PC-3 (cell line): Measurements from ENCODE around the gene POLD2. TPM values are rescaled to one million over a fixed set of nuclear protein-coding genes. Genes with fewer than 3 reads are reported as not detected.

ENCODE experiments used
- ATAC-seq: fragments of 200-7000 bp; cut with Tn5 transposase; 2 replicates; pipeline ENCODE4 v1.9.1; 2020; ENCODE audit warnings: mild to moderate bottlenecking, moderate library complexity
- BruUV-seq: library from RNA; stranded (reverse); fragments of 400-500 nt; replicated peaks from 2 replicates; lab custom pipeline; 2021; lab: Mats Ljungman, UMichigan
- CTCF ChIA-PET: fragments of 300-600 bp; sonication (Branson Sonifier 250); formaldehyde crosslinking; loops from one replicate; lab custom pipeline; 2022; ENCODE audit warnings: antibody characterized with exemption; lab: Charles Lee
- POLR2A ChIA-PET: fragments of 300-600 bp; sonication (Branson Sonifier 250); formaldehyde crosslinking; loops from one replicate; lab custom pipeline; 2022; ENCODE audit warnings: antibody characterized with exemption; ENCODE audit not compliant: unreplicated experiment; lab: Charles Lee
- DNase-seq: peaks from one replicate; pipeline ENCODE4 v3.0.0-alpha.2; 2015
- H2AFZ ChIP-seq: fragments of 300-600 bp; sonication (generic); 2 replicates; pipeline ENCODE4 v1.6.0; 2016; ENCODE audit warnings: antibody characterized with exemption, low read length
- H3F3A ChIP-seq: fragments of 300-600 bp; sonication (generic); one replicate; pipeline ENCODE4 v1.6.0; 2017; ENCODE audit warnings: antibody characterized with exemption, low read length, control low read depth, mild to moderate bottlenecking; ENCODE audit not compliant: unreplicated experiment
- H3K27ac ChIP-seq: fragments of 300-600 bp; sonication (generic); 2 replicates; pipeline ENCODE4 v1.5.1; 2016; ENCODE audit warnings: mild to moderate bottlenecking, low read length
- H3K27me3 ChIP-seq: fragments of 300-600 bp; sonication (generic); 2 replicates; pipeline ENCODE4 v1.6.1; 2016; ENCODE audit warnings: low read length, mixed read lengths
- H3K36me3 ChIP-seq: fragments of 300-600 bp; sonication (generic); 2 replicates; pipeline ENCODE4 v1.6.1; 2016; ENCODE audit warnings: low read depth, mixed run types, low read length, mixed read lengths
- H3K4me1 ChIP-seq: fragments of 300-600 bp; sonication (generic); 2 replicates; pipeline ENCODE4 v1.5.1; 2016; ENCODE audit warnings: low read length; ENCODE audit not compliant: insufficient read depth
- H3K4me2 ChIP-seq: fragments of 300-600 bp; sonication (generic); 2 replicates; pipeline ENCODE4 v1.6.0; 2016; ENCODE audit warnings: low read length
- H3K4me3 ChIP-seq: fragments of 300-600 bp; sonication (generic); 2 replicates; pipeline ENCODE4 v1.5.1; 2016; ENCODE audit warnings: mild to moderate bottlenecking, low read length, mixed read lengths
- H3K79me2 ChIP-seq: fragments of 300-600 bp; sonication (generic); 2 replicates; pipeline ENCODE4 v1.6.1; 2017; ENCODE audit warnings: low read length, mixed read lengths
- H3K9ac ChIP-seq: fragments of 300-600 bp; sonication (generic); 2 replicates; pipeline ENCODE4 v1.6.0; 2016; ENCODE audit warnings: mild to moderate bottlenecking, low read length
- H3K9me2 ChIP-seq: fragments of 300-600 bp; sonication (generic); replicated peaks from 2 replicates; pipeline ENCODE4 v1.6.1; 2016; ENCODE audit warnings: mixed run types, low read length, mixed read lengths
- H3K9me3 ChIP-seq: fragments of 300-600 bp; sonication (generic); 2 replicates; pipeline ENCODE4 v1.6.1; 2016; ENCODE audit warnings: low read length, mixed read lengths
- H4K20me1 ChIP-seq: fragments of 300-600 bp; sonication (generic); 2 replicates; pipeline ENCODE4 v1.6.1; 2016; ENCODE audit warnings: low read length, mixed read lengths
- EZH2 ChIP-seq: fragments of 300-600 bp; sonication (generic); IDR thresholded peaks from one replicate; pipeline ENCODE4 v1.6.1; 2017; ENCODE audit warnings: antibody characterized with exemption, mild to moderate bottlenecking, low read length; ENCODE audit not compliant: unreplicated experiment
- EZH2phosphoT487 ChIP-seq: fragments of 300-600 bp; sonication (generic); IDR thresholded peaks from 2 replicates; pipeline ENCODE4 v1.6.1; 2018; ENCODE audit warnings: mild to moderate bottlenecking, antibody characterized with exemption, low read length, borderline replicate concordance
- intact Hi-C: fragments of 100-400 bp; cut with micrococcal nuclease; formaldehyde crosslinking; loops from 2 replicates; pipeline ENCODE4 v1.9.0; 2023
- total RNA-seq: library from RNA; depleted of rRNA; stranded (reverse); fragments of >200 nt; gene quantifications from 2 replicates; pipeline ENCODE4 v1.2.3, GENCODE V29; 2014
- TF ChIP-seq, protein P1 (sequence below): fragments of 300-600 bp; sonication (generic); conservative IDR thresholded peaks from 2 replicates; pipeline ENCODE4 v1.5.1; 2017; ENCODE audit warnings: antibody characterized with exemption, low read depth, mild to moderate bottlenecking, low read length

The POLD2 gene
- total RNA-seq, 1 experiment from 2014 or later, result 224 TPM

DNA sequence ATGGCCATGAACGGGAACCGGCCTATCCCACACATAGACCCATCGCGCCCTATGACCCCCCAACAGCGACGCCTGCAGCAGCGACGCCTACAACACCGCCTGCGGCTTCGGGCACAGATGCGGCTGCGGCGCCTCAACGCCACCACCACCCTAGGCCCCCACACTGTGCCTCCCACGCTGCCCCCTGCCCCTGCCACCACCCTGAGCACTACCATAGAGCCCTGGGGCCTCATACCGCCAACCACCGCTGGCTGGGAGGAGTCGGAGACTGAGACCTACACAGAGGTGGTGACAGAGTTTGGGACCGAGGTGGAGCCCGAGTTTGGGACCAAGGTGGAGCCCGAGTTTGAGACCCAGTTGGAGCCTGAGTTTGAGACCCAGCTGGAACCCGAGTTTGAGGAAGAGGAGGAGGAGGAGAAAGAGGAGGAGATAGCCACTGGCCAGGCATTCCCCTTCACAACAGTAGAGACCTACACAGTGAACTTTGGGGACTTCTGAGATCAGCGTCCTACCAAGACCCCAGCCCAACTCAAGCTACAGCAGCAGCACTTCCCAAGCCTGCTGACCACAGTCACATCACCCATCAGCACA, 9.5 kb downstream of the POLD2 start:
- H3K9ac ChIP-seq, result no peak overlapping the region
- no peak overlapping the region for H3K27ac ChIP-seq
- no peak for TF ChIP-seq EZH2phosphoT487
- no peak for TF ChIP-seq EZH2
- TF ChIP-seq, protein P1, sequence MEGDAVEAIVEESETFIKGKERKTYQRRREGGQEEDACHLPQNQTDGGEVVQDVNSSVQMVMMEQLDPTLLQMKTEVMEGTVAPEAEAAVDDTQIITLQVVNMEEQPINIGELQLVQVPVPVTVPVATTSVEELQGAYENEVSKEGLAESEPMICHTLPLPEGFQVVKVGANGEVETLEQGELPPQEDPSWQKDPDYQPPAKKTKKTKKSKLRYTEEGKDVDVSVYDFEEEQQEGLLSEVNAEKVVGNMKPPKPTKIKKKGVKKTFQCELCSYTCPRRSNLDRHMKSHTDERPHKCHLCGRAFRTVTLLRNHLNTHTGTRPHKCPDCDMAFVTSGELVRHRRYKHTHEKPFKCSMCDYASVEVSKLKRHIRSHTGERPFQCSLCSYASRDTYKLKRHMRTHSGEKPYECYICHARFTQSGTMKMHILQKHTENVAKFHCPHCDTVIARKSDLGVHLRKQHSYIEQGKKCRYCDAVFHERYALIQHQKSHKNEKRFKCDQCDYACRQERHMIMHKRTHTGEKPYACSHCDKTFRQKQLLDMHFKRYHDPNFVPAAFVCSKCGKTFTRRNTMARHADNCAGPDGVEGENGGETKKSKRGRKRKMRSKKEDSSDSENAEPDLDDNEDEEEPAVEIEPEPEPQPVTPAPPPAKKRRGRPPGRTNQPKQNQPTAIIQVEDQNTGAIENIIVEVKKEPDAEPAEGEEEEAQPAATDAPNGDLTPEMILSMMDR, result no peak
- H3K9me3 ChIP-seq, result no peaks in the 10 kb centered on the region
- intact Hi-C loops, result no loop called here
- POLR2A ChIA-PET, result no interaction called here
- H3K9me2 ChIP-seq, result no peaks in the 10 kb centered on the region
- peaks cover 10% of the 10 kb centered on the region for H3K36me3 ChIP-seq
- BruUV-seq, result no TSS peak
- H3K4me1 ChIP-seq, result no peaks in the 10 kb centered on the region
- no peaks in the 10 kb centered on the region for H4K20me1 ChIP-seq
- no peak overlapping the region for H3K4me2 ChIP-seq
- CTCF ChIA-PET, result no interaction called here
- DNase-seq, result no peak
- H3K4me3 ChIP-seq, result no peak overlapping the region
- H3K27me3 ChIP-seq, result no peaks in the 10 kb centered on the region
- no peaks in the 10 kb centered on the region for H3K79me2 ChIP-seq
- H3F3A ChIP-seq, result no peaks in the 10 kb centered on the region
- no peak for ATAC-seq
- no peak overlapping the region for H2AFZ ChIP-seq

DNA sequence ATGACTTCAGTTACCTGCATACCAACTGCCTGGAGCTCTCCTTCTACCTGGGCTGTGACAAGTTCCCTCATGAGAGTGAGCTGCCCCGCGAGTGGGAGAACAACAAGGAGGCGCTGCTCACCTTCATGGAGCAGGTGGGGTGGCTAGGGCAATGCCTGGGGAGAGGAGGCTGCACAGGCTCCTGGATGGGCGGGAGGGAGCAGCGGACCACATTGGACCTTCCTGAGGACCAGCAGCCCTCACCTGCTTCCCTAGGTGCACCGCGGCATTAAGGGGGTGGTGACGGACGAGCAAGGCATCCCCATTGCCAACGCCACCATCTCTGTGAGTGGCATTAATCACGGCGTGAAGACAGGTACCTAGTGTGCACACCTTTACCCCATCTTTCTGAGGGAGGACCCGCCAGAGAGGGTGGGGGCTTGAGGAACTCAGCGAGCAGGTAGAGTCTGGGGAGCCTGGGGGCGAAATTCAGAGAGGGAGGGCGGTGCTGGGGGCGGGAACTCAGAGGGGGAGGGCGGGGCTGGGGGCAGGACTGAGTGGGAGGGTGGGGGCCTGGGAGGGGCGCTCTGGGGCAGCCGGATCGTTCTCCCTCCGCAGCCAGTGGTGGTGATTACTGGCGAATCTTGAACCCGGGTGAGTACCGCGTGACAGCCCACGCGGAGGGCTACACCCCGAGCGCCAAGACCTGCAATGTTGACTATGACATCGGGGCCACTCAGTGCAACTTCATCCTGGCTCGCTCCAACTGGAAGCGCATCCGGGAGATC, 10.2 kb downstream of the POLD2 start:
- Histone ChIP-seq H3K27me3 (no peaks in the 10 kb centered on the region), H3K4me1 (no peaks in the 10 kb centered on the region), H4K20me1 (no peaks in the 10 kb centered on the region), H3K9me2 (no peaks in the 10 kb centered on the region), H3K4me3 (no peak overlapping the region), H3K4me2 (no peak overlapping the region), H3K36me3 (peaks cover 10% of the 10 kb centered on the region), H3K9ac (no peak overlapping the region), H3F3A (no peaks in the 10 kb centered on the region), H3K79me2 (no peaks in the 10 kb centered on the region), H2AFZ (no peak overlapping the region), H3K27ac (no peak overlapping the region), H3K9me3 (no peaks in the 10 kb centered on the region)
- DNase-seq, result no peak
- ATAC-seq, result no peak
- BruUV-seq, result no TSS peak
- ChIA-PET CTCF (interaction anchor here (0.6 kb wide), 1 partner anchor 71 kb away, joined by 3 read pairs; no protein-coding TSS in a partner anchor), POLR2A (no interaction called here)
- TF ChIP-seq EZH2phosphoT487 (no peak), EZH2 (no peak)
- TF ChIP-seq, protein P1, result no peak
- intact Hi-C loops, result no loop called here
